Uterus (tissue), 4 donors: ENCODE results near the gene NKAIN2. TPM values are rescaled to one million over a fixed set of nuclear protein-coding genes. Genes with fewer than 3 reads are reported as not detected.

ENCODE experiments used
- DNase-seq, 2 donors: peaks; one replicate each; pipeline ENCODE4 v3.0.0-alpha.2; 2019 to 2020
- H3K27ac ChIP-seq, 2 donors: fragments of 200-600 bp; sonication (generic); 1 replicate in 1 of 2; 2 replicates in 1 of 2; pipeline ENCODE4 v1.5.1; 2016 to 2018
- H3K27me3 ChIP-seq, 2 donors: fragments of 200-600 bp; sonication (generic); one replicate each; pipeline ENCODE4 v1.5.1; 2018 to 2019; ENCODE audit warnings: control low read depth in 1 of 2
- H3K36me3 ChIP-seq, 2 donors: fragments of 200-600 bp; sonication (generic); one replicate each; pipeline ENCODE4 v1.5.1; 2019; ENCODE audit warnings: control low read depth in 1 of 2
- H3K4me1 ChIP-seq, 2 donors: fragments of 200-600 bp; sonication (generic); one replicate each; pipeline ENCODE4 v1.5.1; 2018 to 2019; ENCODE audit warnings: control low read depth in 1 of 2
- H3K4me3 ChIP-seq, 2 donors: fragments of 200-600 bp; sonication (generic); 1 replicate in 1 of 2; 2 replicates in 1 of 2; pipeline ENCODE4 v1.5.1; 2018 to 2019; ENCODE audit warnings: mild to moderate bottlenecking in 1 of 2
- H3K9me3 ChIP-seq, 2 donors: fragments of 200-600 bp; sonication (generic); one replicate each; pipeline ENCODE4 v1.5.1; 2019; ENCODE audit warnings: control low read depth in 1 of 2
- POLR2A ChIP-seq, 2 donors: fragments of 450-650 bp; IDR thresholded peaks; one replicate each; pipeline ENCODE4 v1.6.1; 2016; ENCODE audit warnings: antibody characterized with exemption in 2 of 2, mild to moderate bottlenecking in 1 of 2, moderate library complexity in 1 of 2
- intact Hi-C: fragments of 100-400 bp; cut with DNase I; formaldehyde crosslinking; loops from one replicate; pipeline ENCODE4 v1.15.1; 2023; ENCODE audit warnings: low total_unique reads
- total RNA-seq, 4 donors: library from RNA; depleted of rRNA in 3 of 4; stranded (reverse); fragments of >200 nt in 3 of 4; gene quantifications; one replicate each; pipeline versions ENCODE4 v1.1.0 to v1.2.4, GENCODE V29; 2014 to 2023
- TF ChIP-seq, protein P1 (sequence below), 4 experiments: fragments of 200-600 bp in 2 of 4; fragments of 450-650 bp in 2 of 4; sonication (generic) in 2 of 4; IDR thresholded peaks; one replicate each; pipeline ENCODE4 v1.5.1; 2016 to 2019; ENCODE audit warnings: antibody characterized with exemption in 4 of 4, mild to moderate bottlenecking in 2 of 4, moderate library complexity in 1 of 4
- donor health status: DM: yes; HTN: yes; CAD: no.

The NKAIN2 gene
- total RNA-seq, 4 donors from 2014 or later: 0.59 to 1.1 (median 1.0) TPM; not detected in 1

DNA sequence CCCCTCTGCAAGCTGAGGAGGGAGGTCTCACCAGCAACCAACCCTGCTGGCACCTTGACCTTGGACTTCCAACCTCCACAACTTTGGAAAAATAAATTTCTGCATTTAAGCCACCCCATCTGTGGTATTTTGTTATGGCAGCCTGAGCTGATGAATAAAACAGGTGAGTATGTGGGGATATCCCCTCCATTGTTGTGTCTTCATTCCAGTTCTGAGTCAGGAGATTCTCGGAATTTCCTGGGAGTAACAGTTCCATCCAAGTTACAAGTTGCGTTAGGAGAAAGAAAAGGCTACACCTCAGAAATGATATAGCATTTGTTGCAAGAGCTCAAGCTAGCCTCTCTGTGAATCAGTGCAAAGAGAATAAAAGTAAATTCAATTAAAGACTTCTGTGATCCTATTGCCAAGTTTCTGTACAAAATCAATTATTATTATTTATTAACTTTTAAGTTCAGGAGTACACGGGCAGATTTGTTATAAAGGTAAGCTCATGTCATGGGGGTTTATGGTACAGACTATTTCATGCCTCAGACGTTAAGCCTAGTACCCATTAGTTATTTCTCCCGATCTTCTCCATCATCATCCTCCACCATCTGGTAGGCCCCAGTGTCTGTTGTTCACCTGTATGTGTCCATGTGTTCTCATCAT is 153.0 kb downstream of the NKAIN2 start:
- no peak for TF ChIP-seq POLR2A (IDR thresholded peaks at IDR 0.05)
- TF ChIP-seq, protein P1, sequence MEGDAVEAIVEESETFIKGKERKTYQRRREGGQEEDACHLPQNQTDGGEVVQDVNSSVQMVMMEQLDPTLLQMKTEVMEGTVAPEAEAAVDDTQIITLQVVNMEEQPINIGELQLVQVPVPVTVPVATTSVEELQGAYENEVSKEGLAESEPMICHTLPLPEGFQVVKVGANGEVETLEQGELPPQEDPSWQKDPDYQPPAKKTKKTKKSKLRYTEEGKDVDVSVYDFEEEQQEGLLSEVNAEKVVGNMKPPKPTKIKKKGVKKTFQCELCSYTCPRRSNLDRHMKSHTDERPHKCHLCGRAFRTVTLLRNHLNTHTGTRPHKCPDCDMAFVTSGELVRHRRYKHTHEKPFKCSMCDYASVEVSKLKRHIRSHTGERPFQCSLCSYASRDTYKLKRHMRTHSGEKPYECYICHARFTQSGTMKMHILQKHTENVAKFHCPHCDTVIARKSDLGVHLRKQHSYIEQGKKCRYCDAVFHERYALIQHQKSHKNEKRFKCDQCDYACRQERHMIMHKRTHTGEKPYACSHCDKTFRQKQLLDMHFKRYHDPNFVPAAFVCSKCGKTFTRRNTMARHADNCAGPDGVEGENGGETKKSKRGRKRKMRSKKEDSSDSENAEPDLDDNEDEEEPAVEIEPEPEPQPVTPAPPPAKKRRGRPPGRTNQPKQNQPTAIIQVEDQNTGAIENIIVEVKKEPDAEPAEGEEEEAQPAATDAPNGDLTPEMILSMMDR (IDR thresholded peaks at IDR 0.05): no peak
- Histone ChIP-seq H3K36me3 (no peaks in the 10 kb centered on the region), H3K27me3 (no peaks in the 10 kb centered on the region), H3K27ac (no peak overlapping the region), H3K4me1 (no peaks in the 10 kb centered on the region), H3K4me3 (no peak overlapping the region), H3K9me3 (no peaks in the 10 kb centered on the region)
- DNase-seq: no peak
- intact Hi-C loops: no loop called here

DNA sequence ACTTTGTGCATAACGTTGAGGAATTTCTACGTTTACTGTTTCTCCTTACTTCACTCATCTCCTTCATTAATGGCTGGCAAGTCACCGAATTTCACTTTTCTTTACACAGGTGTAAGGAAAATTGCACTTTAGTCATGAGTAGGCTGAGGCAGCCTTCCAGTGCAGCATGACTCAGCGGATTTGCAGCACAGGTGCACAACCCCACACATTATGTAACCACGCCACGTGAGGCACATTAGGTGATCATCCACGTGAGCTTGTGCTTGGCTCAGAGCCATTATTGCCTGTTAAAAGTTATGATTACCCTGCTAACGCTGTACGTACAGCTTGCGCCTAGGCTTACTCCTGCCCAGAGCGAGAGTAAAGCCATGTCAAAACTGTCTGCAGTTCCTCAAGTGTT is 158.8 kb downstream of the NKAIN2 start:
- TF ChIP-seq, protein P1 (IDR thresholded peaks at IDR 0.05): no peak
- H3K36me3 ChIP-seq: no peaks in the 10 kb centered on the region
- intact Hi-C loops: no loop called here
- H3K27ac ChIP-seq: no peak overlapping the region
- H3K4me1 ChIP-seq: no peaks in the 10 kb centered on the region
- H3K27me3 ChIP-seq: no peaks in the 10 kb centered on the region
- DNase-seq: no peak
- H3K9me3 ChIP-seq: no peaks in the 10 kb centered on the region
- no peak overlapping the region for H3K4me3 ChIP-seq

GRCh38 chr6:123965894-123966293 is 162.2 kb downstream of the NKAIN2 start:
- DNase-seq: no peak
- Histone ChIP-seq H3K9me3 (no peaks in the 10 kb centered on the region), H3K4me1 (no peaks in the 10 kb centered on the region), H3K4me3 (no peak overlapping the region), H3K36me3 (no peaks in the 10 kb centered on the region), H3K27me3 (no peaks in the 10 kb centered on the region), H3K27ac (no peak overlapping the region)
- TF ChIP-seq, protein P1 (IDR thresholded peaks at IDR 0.05): no peak
- no peak for TF ChIP-seq POLR2A (IDR thresholded peaks at IDR 0.05)
- intact Hi-C loops: no loop called here

GRCh38 chr6:123966618-123967017 is 163.0 kb downstream of the NKAIN2 start:
- no peak for DNase-seq
- no peak overlapping the region for H3K27ac ChIP-seq
- H3K36me3 ChIP-seq: no peaks in the 10 kb centered on the region
- intact Hi-C loops: no loop called here
- no peak for TF ChIP-seq POLR2A (IDR thresholded peaks at IDR 0.05)
- TF ChIP-seq, protein P1 (IDR thresholded peaks at IDR 0.05): no peak
- H3K27me3 ChIP-seq: no peaks in the 10 kb centered on the region
- no peak overlapping the region for H3K4me3 ChIP-seq
- H3K9me3 ChIP-seq: no peaks in the 10 kb centered on the region
- H3K4me1 ChIP-seq: no peaks in the 10 kb centered on the region

- Histone ChIP-seq H3K9me3 (no peaks in the 10 kb centered on the region), H3K27me3 (no peaks in the 10 kb centered on the region), H3K4me1 (no peaks in the 10 kb centered on the region), H3K36me3 (no peaks in the 10 kb centered on the region), H3K4me3 (no peak overlapping the region), H3K27ac (no peak overlapping the region)
- DNase-seq: no peak
- intact Hi-C loops: no loop called here
- TF ChIP-seq, protein P1 (IDR thresholded peaks at IDR 0.05): no peak
- TF ChIP-seq POLR2A (IDR thresholded peaks at IDR 0.05): no peak
Observed at GRCh38 chr6:123967905-123968304, 164.2 kb downstream of the NKAIN2 start.
